ENCODE results near the gene PICALM.

The PICALM gene

DNA sequence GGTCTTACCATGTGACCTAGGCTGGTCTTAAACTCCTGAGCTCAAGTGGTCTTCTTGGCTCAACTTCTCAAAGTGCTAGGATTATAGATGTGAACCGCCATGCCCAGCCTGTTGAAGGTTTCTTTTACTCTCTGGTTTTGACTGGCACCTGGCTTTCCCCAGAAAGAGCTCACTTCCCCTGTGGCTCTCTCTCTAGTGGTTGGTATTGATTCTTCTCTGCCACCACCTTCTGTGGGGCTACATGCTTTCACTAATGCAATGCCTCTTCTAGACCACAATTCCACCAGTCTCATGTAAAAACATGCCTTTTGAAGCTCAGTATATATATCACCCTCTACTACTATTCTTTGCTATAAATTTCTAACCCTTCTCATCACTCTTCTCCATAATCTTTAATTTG lies 146.5 kb downstream of the PICALM start:
- Histone ChIP-seq H3K27me3 (ENCODE audit: control insufficient read depth, insufficient read depth, low read length, poor library complexity, severe bottlenecking) (no peaks in the 10 kb centered on the region), H3K4me1 (ENCODE audit: control insufficient read depth, insufficient read depth, low read length) (peaks cover 6% of the 10 kb centered on the region), H3K27ac (ENCODE audit: insufficient read depth, low read depth, low read length, poor library complexity, severe bottlenecking) (no peak overlapping the region), H3K36me3 (ENCODE audit: control insufficient read depth, insufficient read depth, low read length) (no peaks in the 10 kb centered on the region), H3K9me3 (ENCODE audit: control insufficient read depth, low read length) (no peaks in the 10 kb centered on the region), H3K4me3 (ENCODE audit: insufficient read depth, low read depth, low read length) (no peak overlapping the region)
- WGBS, 2 experiments: 87 to 94% methylated on average over 1 of the region's 1 CpG

DNA sequence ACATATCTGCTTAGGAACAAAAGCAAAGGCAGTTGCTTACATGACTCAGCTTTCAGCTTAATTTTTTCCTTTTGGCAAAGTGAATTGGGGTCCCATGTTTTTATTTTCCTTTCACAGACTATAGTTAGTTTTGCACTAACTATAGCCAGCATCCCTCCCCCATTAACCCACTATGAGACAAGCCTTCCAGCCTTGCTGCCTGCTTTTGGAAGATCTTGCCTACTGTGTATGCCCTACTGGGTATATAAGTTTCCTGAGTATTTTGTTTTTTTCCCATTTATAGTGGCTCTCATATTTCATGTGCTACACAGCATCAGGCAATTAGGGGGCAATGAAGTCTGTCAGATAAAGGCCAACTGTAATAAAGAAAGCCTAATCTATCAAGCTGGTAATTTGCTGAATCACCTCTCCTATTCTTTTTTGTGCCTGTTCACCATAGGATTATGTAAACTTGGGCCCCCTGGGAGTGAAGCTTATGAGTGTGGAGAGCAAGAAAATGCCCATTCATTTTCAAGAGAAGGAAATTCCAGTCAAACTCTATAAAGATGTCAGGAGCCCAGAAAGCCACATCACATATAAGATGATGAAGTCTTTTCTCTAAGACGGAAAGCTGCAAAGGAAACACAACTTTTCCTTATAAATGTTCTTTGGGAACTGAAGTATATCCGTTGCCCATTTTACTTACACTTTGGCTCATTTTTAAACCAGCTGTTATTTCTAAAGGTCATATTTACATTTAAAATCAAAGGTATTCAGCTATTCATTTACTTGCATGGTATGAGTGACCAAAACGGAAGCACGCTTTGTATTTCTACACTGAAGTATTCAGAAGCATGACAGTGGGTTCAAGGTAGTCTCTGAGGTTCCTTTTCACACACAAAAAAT lies 149.7 kb downstream of the PICALM start:
- Histone ChIP-seq H3K27ac (ENCODE audit: insufficient read depth, low read depth, low read length, poor library complexity, severe bottlenecking) (no peak overlapping the region), H3K4me3 (ENCODE audit: insufficient read depth, low read depth, low read length) (no peak overlapping the region), H3K36me3 (ENCODE audit: control insufficient read depth, insufficient read depth, low read length) (no peaks in the 10 kb centered on the region), H3K27me3 (ENCODE audit: control insufficient read depth, insufficient read depth, low read length, poor library complexity, severe bottlenecking) (no peaks in the 10 kb centered on the region), H3K9me3 (ENCODE audit: control insufficient read depth, low read length) (no peaks in the 10 kb centered on the region), H3K4me1 (ENCODE audit: control insufficient read depth, insufficient read depth, low read length) (peaks cover 6% of the 10 kb centered on the region)
- WGBS, 2 experiments: 85 to 88% methylated on average over 4 of the region's 4 CpGs

DNA sequence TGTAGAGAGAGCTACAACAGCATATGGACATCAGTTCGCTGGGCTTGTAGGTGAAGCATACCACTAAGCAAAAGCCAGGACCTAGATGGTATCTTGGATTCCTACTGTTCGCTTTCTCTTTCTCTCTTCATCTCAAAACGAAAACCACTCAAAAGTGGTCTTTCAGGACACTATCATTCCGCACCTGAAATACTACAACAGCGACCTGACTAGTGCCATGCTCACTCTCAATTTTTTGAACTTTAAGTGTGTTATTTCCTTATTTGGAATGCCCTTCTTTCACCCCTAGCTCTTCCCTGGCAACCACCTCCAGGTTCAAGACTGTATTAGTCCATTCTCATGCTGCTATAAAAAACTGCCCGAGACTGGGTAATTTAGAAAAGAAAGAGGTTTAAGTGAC lies 154.5 kb downstream of the PICALM start:
- H3K27ac ChIP-seq (ENCODE audit: insufficient read depth, low read depth, low read length, poor library complexity, severe bottlenecking): no peak overlapping the region
- H3K4me1 ChIP-seq (ENCODE audit: control insufficient read depth, insufficient read depth, low read length): peaks cover 6% of the 10 kb centered on the region
- 92 to 95% methylated on average over 6 of the region's 6 CpGs for WGBS, 2 experiments
- no peaks in the 10 kb centered on the region for H3K27me3 ChIP-seq (ENCODE audit: control insufficient read depth, insufficient read depth, low read length, poor library complexity, severe bottlenecking)
- H3K36me3 ChIP-seq (ENCODE audit: control insufficient read depth, insufficient read depth, low read length): no peaks in the 10 kb centered on the region
- no peak overlapping the region for H3K4me3 ChIP-seq (ENCODE audit: insufficient read depth, low read depth, low read length)
- H3K9me3 ChIP-seq (ENCODE audit: control insufficient read depth, low read length): no peaks in the 10 kb centered on the region

DNA sequence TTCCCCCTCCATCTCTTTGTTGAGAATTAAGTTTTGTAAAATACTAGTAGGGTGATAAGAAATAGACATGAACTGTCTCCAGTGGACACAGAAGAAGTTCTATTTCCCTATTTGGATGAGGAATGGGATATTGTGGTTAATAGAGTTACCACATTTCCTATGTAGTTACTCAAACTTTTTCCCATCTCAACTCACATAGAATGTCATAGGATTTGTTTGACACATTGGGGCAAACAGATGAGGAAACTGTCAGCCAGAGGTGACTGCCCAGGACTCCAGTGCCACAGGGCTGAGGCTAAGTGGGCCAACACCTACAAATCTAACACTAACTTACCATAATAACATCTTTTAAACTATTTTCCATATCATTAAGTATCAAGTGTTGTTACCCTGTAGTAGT lies 155.4 kb downstream of the PICALM start:
- no peak overlapping the region for H3K27ac ChIP-seq (ENCODE audit: insufficient read depth, low read depth, low read length, poor library complexity, severe bottlenecking)
- no peaks in the 10 kb centered on the region for H3K4me1 ChIP-seq (ENCODE audit: control insufficient read depth, insufficient read depth, low read length)
- H3K9me3 ChIP-seq (ENCODE audit: control insufficient read depth, low read length): no peaks in the 10 kb centered on the region
- H3K27me3 ChIP-seq (ENCODE audit: control insufficient read depth, insufficient read depth, low read length, poor library complexity, severe bottlenecking): no peaks in the 10 kb centered on the region
- no peak overlapping the region for H3K4me3 ChIP-seq (ENCODE audit: insufficient read depth, low read depth, low read length)
- no peaks in the 10 kb centered on the region for H3K36me3 ChIP-seq (ENCODE audit: control insufficient read depth, insufficient read depth, low read length)

DNA sequence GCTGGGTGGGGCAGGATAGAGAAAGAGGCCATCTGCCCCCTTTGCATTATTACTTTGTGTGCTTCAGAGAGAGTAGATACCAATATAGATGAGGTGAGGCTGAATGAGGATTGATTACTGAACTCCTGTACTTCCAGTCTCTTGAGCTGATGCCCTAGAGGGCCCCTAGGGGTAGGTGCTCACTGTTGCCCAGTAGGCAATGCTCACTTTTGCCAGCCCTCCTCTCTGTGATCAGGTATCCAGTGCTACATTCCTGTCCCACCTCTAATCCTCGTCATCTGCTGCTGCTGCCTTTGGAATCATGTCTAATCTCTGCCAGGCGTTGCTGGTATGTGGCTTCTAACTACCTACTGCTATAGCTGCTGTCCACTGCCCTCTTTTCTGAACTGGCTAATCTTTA lies 156.5 kb downstream of the PICALM start:
- no peaks in the 10 kb centered on the region for H3K36me3 ChIP-seq (ENCODE audit: control insufficient read depth, insufficient read depth, low read length)

More for the DNA sequence above, 156.5 kb downstream of the PICALM start:
- Histone ChIP-seq H3K27ac (ENCODE audit: insufficient read depth, low read depth, low read length, poor library complexity, severe bottlenecking) (no peak overlapping the region), H3K4me3 (ENCODE audit: insufficient read depth, low read depth, low read length) (no peak overlapping the region), H3K4me1 (ENCODE audit: control insufficient read depth, insufficient read depth, low read length) (no peaks in the 10 kb centered on the region), H3K9me3 (ENCODE audit: control insufficient read depth, low read length) (no peaks in the 10 kb centered on the region), H3K27me3 (ENCODE audit: control insufficient read depth, insufficient read depth, low read length, poor library complexity, severe bottlenecking) (no peaks in the 10 kb centered on the region)
- WGBS, 2 experiments: 91 to 92% methylated on average over 2 of the region's 2 CpGs

All from ectodermal cell (in vitro differentiated cells).